GM12892 (cell line): ENCODE data around the gene KLHL3.

Experiments used
- POLR2A ChIP-seq: IDR thresholded peaks from 2 replicates; pipeline ENCODE4 v1.6.1; 2011; ENCODE audit warnings: low read depth, low read length, control low read depth
- POLR2AphosphoS5 ChIP-seq: IDR thresholded peaks from 2 replicates; pipeline ENCODE4 v1.6.1; 2011; ENCODE audit warnings: low read depth, low read length, control low read depth
- TAF1 ChIP-seq: IDR thresholded peaks from 2 replicates; pipeline ENCODE4 v1.6.1; 2011; ENCODE audit warnings: low read depth, mild to moderate bottlenecking, control low read depth, low read length, borderline replicate concordance

GRCh38 chr5:137603356-137603755 is 132.5 kb downstream of the KLHL3 start:
- TF ChIP-seq POLR2A (no peak), POLR2AphosphoS5 (no peak), TAF1 (no peak)
